Measurements from ENCODE around the gene CLCNKB.

Gene CLCNKB

DNA sequence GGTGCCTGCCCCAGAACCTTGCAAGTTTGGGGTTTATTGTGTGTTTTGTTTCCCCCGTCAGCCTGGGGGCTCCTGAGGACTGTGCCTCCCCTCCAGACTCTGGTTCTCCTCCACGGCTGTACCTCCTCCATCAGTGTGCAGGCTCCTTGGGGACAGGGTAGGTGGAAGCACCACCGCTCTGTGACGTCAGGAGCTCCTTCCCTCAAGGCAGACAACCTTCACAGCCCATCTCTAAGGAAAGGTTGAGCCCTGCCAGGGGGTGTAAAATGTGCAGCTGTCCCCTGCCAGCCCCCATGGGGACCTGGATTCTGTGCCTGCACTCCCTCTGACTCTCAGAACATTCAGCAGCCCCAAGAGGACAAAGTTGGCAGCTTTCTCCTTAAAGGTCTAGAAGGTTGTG is 25.3 kb upstream of the CLCNKB start:
- H2BK12ac ChIP-seq (ENCODE audit: low read length), result no peak overlapping the region
- H2BK5ac ChIP-seq (ENCODE audit: low read length), result no peak overlapping the region
- H2AFZ ChIP-seq (ENCODE audit: low read length), result peak overlapping the region; percentile 56
- no peak overlapping the region for H3K4me2 ChIP-seq (ENCODE audit: insufficient read depth, low read length, poor library complexity, severe bottlenecking)
- H3K18ac ChIP-seq (ENCODE audit: low read length), result peak overlapping the region; percentile 38
- WGBS, 2 donors (ENCODE audit: extremely low coverage in 2 of 2, insufficient read length in 2 of 2, insufficient replicate concordance in 1 of 2), result no CpG with 5 or more reads among the region's 4 CpGs
- H3K9ac ChIP-seq (ENCODE audit: low read depth, low read length, poor library complexity), result peak overlapping the region; percentile 9
- peaks cover 2% of the 10 kb centered on the region for H3K79me1 ChIP-seq (ENCODE audit: low read depth, low read length)
- H3K14ac ChIP-seq (ENCODE audit: low read length), result no peak overlapping the region
- H3K4ac ChIP-seq (ENCODE audit: low read length), result no peak overlapping the region
- H3K36me3 ChIP-seq (replicated peaks in 1 of 2; ENCODE audit: control insufficient read depth in 2 of 2, insufficient read depth in 2 of 2, low read length in 2 of 2), result no peaks in the 10 kb centered on the region
- H3K27ac ChIP-seq (replicated peaks; ENCODE audit: low read length), result no peak overlapping the region
- no peaks in the 10 kb centered on the region for H3K9me3 ChIP-seq (replicated peaks in 1 of 2; ENCODE audit: control insufficient read depth in 2 of 2, insufficient read depth in 1 of 2, low read depth in 1 of 2, low read length in 2 of 2)
- H3K4me3 ChIP-seq (ENCODE audit: low read length in 2 of 2), result no peak overlapping the region
- H2BK15ac ChIP-seq (ENCODE audit: low read length), result no peak overlapping the region
- H4K91ac ChIP-seq (ENCODE audit: low read depth, low read length, poor library complexity), result no peak overlapping the region
- DNase-seq (ENCODE audit: low spot score), result no peak
- peak overlapping the region; percentile 53 for H2AK5ac ChIP-seq (ENCODE audit: low read depth, low read length)
- H4K8ac ChIP-seq (ENCODE audit: low read depth, low read length), result no peak overlapping the region
- H3K23ac ChIP-seq (ENCODE audit: low read depth, low read length, poor library complexity), result peak overlapping the region; percentile 13
- H3K4me1 ChIP-seq (ENCODE audit: control insufficient read depth in 2 of 2, insufficient read depth in 1 of 2, low read depth in 1 of 2, low read length in 2 of 2), result peaks cover 9 to 20% of the 10 kb centered on the region in 2 donors
- no peak overlapping the region for H2BK120ac ChIP-seq (ENCODE audit: low read depth, low read length)
- peaks cover 0 to 96% (median 19%) of the 10 kb centered on the region in 3 experiments for H3K27me3 ChIP-seq (ENCODE audit: control insufficient read depth in 3 of 3, insufficient read depth in 3 of 3, low read depth in 1 of 3, low read length in 3 of 3)

DNA sequence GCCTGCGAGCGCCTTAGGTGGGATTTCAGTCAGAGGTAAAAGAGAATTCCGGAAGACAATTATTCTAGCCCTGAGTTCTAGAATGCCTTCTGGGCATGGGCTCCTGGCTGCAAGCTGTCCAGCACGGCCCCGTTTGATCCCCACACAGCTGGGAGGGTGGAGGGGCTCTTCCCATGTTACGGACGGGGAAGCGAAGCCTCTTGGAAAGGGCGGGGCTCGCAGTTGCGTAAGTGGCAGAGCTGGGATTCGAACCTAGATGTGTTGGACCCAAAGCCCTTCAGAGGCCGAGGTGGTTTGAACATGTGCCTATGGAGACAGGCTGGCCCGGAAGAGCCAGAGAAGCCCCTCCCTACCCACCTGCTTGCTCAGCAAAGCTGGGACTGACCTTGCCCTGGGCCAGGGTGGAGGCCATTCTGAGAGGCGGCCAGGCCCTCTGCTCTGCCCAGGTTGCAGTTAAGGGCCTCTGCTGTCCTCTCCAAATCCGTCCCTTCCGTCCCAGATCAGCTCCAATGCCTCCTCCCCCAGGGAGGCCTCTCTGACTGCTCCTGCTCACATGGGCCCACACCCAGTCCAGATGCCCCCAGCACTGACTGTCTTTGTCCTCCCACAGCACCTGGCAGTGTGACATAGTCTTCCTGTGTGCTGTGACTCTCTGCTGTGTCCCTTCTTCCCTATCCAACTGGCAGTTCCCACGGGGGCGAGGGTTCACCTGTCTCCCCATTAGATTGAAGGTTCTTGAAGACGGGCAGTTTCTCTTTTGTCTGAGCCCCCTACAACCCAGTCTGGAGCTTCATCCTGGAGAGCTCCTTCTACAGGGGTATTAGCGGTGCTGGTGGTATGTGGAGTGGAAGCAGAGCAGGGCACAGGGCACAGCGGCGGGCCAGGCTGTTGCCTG is 24.6 kb upstream of the CLCNKB start:
- WGBS, 2 donors (ENCODE audit: extremely low coverage in 2 of 2, insufficient read length in 2 of 2, insufficient replicate concordance in 1 of 2), result no CpG with 5 or more reads among the region's 23 CpGs
- DNase-seq (ENCODE audit: low spot score), result no peak
- no peak overlapping the region for H2BK15ac ChIP-seq (ENCODE audit: low read length)

DNA sequence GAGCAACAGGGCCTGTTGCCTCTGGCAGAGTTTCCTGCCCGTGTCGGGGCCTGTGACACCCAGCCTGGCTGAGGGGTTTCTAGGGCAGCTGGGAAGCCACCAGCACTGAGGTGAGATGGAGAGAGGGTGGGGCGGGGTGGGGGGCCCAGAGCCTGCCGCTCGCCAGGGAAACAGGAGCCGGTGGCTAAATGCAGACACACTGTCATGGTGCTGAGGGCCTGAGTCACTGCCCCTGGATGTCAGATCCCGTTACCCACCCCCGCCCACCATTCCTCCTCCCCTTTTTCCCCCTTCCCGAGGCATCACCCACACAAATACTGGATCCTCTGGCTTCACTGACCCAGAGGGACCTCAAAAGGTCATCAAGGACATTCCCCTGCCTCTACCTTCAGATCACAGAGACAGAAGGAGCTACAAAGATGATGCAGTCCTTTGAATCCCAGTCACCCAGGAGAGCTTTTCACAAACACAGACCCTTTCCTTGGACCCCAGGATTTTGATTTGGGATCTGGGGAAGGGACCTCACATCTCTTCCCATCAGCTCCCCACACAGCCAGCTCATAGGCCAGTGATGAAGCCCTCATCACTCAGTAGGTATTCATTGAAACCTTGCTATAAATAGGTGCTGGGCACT is 23.8 kb upstream of the CLCNKB start:
- Histone ChIP-seq H2BK15ac (ENCODE audit: low read length) (no peak overlapping the region), H3K79me1 (ENCODE audit: low read depth, low read length) (peaks cover 2% of the 10 kb centered on the region), H3K9me3 (replicated peaks in 1 of 2; ENCODE audit: control insufficient read depth in 2 of 2, insufficient read depth in 1 of 2, low read depth in 1 of 2, low read length in 2 of 2) (no peaks in the 10 kb centered on the region), H3K23ac (ENCODE audit: low read depth, low read length, poor library complexity) (no peak overlapping the region), H3K4ac (ENCODE audit: low read length) (no peak overlapping the region), H3K27me3 (ENCODE audit: control insufficient read depth in 3 of 3, insufficient read depth in 3 of 3, low read depth in 1 of 3, low read length in 3 of 3) (peaks cover 0 to 93% (median 6%) of the 10 kb centered on the region in 3 experiments), H3K4me1 (ENCODE audit: control insufficient read depth in 2 of 2, insufficient read depth in 1 of 2, low read depth in 1 of 2, low read length in 2 of 2) (peaks cover 9 to 16% of the 10 kb centered on the region in 2 donors), H3K18ac (ENCODE audit: low read length) (peak overlapping the region; percentile 21), H2BK12ac (ENCODE audit: low read length) (no peak overlapping the region), H2BK120ac (ENCODE audit: low read depth, low read length) (no peak overlapping the region), H3K9ac (ENCODE audit: low read depth, low read length, poor library complexity) (no peak overlapping the region), H2AK5ac (ENCODE audit: low read depth, low read length) (no peak overlapping the region), H2BK5ac (ENCODE audit: low read length) (peak overlapping the region; percentile 21), H3K4me3 (ENCODE audit: low read length in 2 of 2) (no peak overlapping the region), H3K14ac (ENCODE audit: low read length) (no peak overlapping the region), H4K91ac (ENCODE audit: low read depth, low read length, poor library complexity) (no peak overlapping the region), H3K4me2 (ENCODE audit: insufficient read depth, low read length, poor library complexity, severe bottlenecking) (no peak overlapping the region), H3K36me3 (replicated peaks in 1 of 2; ENCODE audit: control insufficient read depth in 2 of 2, insufficient read depth in 2 of 2, low read length in 2 of 2) (no peaks in the 10 kb centered on the region), H2AFZ (ENCODE audit: low read length) (no peak overlapping the region), H3K27ac (replicated peaks; ENCODE audit: low read length) (no peak overlapping the region), H4K8ac (ENCODE audit: low read depth, low read length) (no peak overlapping the region)
- no peak for DNase-seq (ENCODE audit: low spot score)
- no CpG with 5 or more reads among the region's 9 CpGs for WGBS, 2 donors (ENCODE audit: extremely low coverage in 2 of 2, insufficient read length in 2 of 2, insufficient replicate concordance in 1 of 2)

More for the DNA sequence above, 24.6 kb upstream of the CLCNKB start:
- Histone ChIP-seq H3K23ac (ENCODE audit: low read depth, low read length, poor library complexity) (peak overlapping the region; percentile 35), H3K4me1 (ENCODE audit: control insufficient read depth in 2 of 2, insufficient read depth in 1 of 2, low read depth in 1 of 2, low read length in 2 of 2) (peaks cover 9 to 20% of the 10 kb centered on the region in 2 donors), H3K4me3 (ENCODE audit: low read length in 2 of 2) (no peak overlapping the region), H3K4ac (ENCODE audit: low read length) (no peak overlapping the region), H3K18ac (ENCODE audit: low read length) (peak overlapping the region; percentile 21), H4K8ac (ENCODE audit: low read depth, low read length) (no peak overlapping the region), H3K27ac (replicated peaks; ENCODE audit: low read length) (no peak overlapping the region), H3K14ac (ENCODE audit: low read length) (no peak overlapping the region), H2BK120ac (ENCODE audit: low read depth, low read length) (no peak overlapping the region), H3K4me2 (ENCODE audit: insufficient read depth, low read length, poor library complexity, severe bottlenecking) (no peak overlapping the region), H4K91ac (ENCODE audit: low read depth, low read length, poor library complexity) (peak overlapping the region; percentile 13), H3K9me3 (replicated peaks in 1 of 2; ENCODE audit: control insufficient read depth in 2 of 2, insufficient read depth in 1 of 2, low read depth in 1 of 2, low read length in 2 of 2) (no peaks in the 10 kb centered on the region), H2BK5ac (ENCODE audit: low read length) (no peak overlapping the region), H3K36me3 (replicated peaks in 1 of 2; ENCODE audit: control insufficient read depth in 2 of 2, insufficient read depth in 2 of 2, low read length in 2 of 2) (no peaks in the 10 kb centered on the region), H2AFZ (ENCODE audit: low read length) (no peak overlapping the region), H3K27me3 (ENCODE audit: control insufficient read depth in 3 of 3, insufficient read depth in 3 of 3, low read depth in 1 of 3, low read length in 3 of 3) (peaks cover 0 to 96% (median 12%) of the 10 kb centered on the region in 3 experiments), H2AK5ac (ENCODE audit: low read depth, low read length) (peak overlapping the region; percentile 44), H3K79me1 (ENCODE audit: low read depth, low read length) (peaks cover 2% of the 10 kb centered on the region), H2BK12ac (ENCODE audit: low read length) (no peak overlapping the region), H3K9ac (ENCODE audit: low read depth, low read length, poor library complexity) (no peak overlapping the region)

DNA sequence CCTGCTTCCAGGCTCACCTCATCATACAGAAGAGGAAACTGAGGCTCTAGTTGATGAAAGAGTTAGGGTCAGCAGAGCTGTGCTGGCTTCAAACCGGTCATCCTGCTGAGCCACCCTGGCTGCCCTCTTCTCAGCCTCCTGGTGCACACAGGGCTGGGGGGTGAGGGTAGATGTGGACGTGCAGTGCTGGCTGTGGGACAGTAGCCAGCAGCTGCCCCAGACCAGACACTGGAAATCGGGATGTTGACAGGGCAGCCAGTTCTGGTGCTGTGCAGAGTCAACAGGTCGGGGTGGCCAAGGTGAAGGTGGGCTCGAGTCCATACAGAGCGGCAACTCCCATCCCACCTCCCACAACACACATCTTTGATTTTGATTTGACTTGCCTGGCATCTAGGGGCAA is 23.3 kb upstream of the CLCNKB start:
- peaks cover 0 to 93% (median under 1%) of the 10 kb centered on the region in 3 experiments for H3K27me3 ChIP-seq (ENCODE audit: control insufficient read depth in 3 of 3, insufficient read depth in 3 of 3, low read depth in 1 of 3, low read length in 3 of 3)

More for the DNA sequence above, 23.3 kb upstream of the CLCNKB start:
- WGBS, 2 donors (ENCODE audit: extremely low coverage in 2 of 2, insufficient read length in 2 of 2, insufficient replicate concordance in 1 of 2), result no CpG with 5 or more reads among the region's 6 CpGs
- Histone ChIP-seq H4K8ac (ENCODE audit: low read depth, low read length) (no peak overlapping the region), H3K27ac (replicated peaks; ENCODE audit: low read length) (no peak overlapping the region), H4K91ac (ENCODE audit: low read depth, low read length, poor library complexity) (no peak overlapping the region), H2BK12ac (ENCODE audit: low read length) (no peak overlapping the region), H3K4me2 (ENCODE audit: insufficient read depth, low read length, poor library complexity, severe bottlenecking) (no peak overlapping the region), H3K4ac (ENCODE audit: low read length) (no peak overlapping the region), H3K9me3 (replicated peaks in 1 of 2; ENCODE audit: control insufficient read depth in 2 of 2, insufficient read depth in 1 of 2, low read depth in 1 of 2, low read length in 2 of 2) (no peaks in the 10 kb centered on the region), H3K79me1 (ENCODE audit: low read depth, low read length) (no peaks in the 10 kb centered on the region), H3K9ac (ENCODE audit: low read depth, low read length, poor library complexity) (peak overlapping the region; percentile 22), H2BK120ac (ENCODE audit: low read depth, low read length) (no peak overlapping the region), H2AFZ (ENCODE audit: low read length) (no peak overlapping the region), H2AK5ac (ENCODE audit: low read depth, low read length) (peak overlapping the region; percentile 58), H3K4me1 (ENCODE audit: control insufficient read depth in 2 of 2, insufficient read depth in 1 of 2, low read depth in 1 of 2, low read length in 2 of 2) (peaks cover 9 to 14% of the 10 kb centered on the region in 2 donors), H3K14ac (ENCODE audit: low read length) (no peak overlapping the region), H3K4me3 (ENCODE audit: low read length in 2 of 2) (no peak overlapping the region), H2BK15ac (ENCODE audit: low read length) (no peak overlapping the region), H3K18ac (ENCODE audit: low read length) (no peak overlapping the region), H2BK5ac (ENCODE audit: low read length) (peak overlapping the region; percentile 21), H3K36me3 (replicated peaks in 1 of 2; ENCODE audit: control insufficient read depth in 2 of 2, insufficient read depth in 2 of 2, low read length in 2 of 2) (no peaks in the 10 kb centered on the region), H3K23ac (ENCODE audit: low read depth, low read length, poor library complexity) (peak overlapping the region; percentile 62)
- DNase-seq (ENCODE audit: low spot score), result no peak

Data from neuronal stem cell (in vitro differentiated cells).